Natural killer cell (primary cell): Measurements from ENCODE around the gene CACNA1F. TPM values are rescaled to one million over a fixed set of nuclear protein-coding genes. Genes with fewer than 3 reads are reported as not detected.
A peak's percentile ranks its signal among the peaks of the same experiment; 100 is the strongest.

Source experiments
- ATAC-seq, 3 donors: fragments of 150-1000 bp in 2 of 3; fragments of 200-7000 bp in 1 of 3; cut with Tn5 transposase; 1 replicate in 1 of 3; 2 replicates in 2 of 3; pipeline ENCODE4 v1.10.0; 2021; ENCODE audit warnings: mild to moderate bottlenecking in 2 of 3, moderate library complexity in 2 of 3
- DNase-seq, 2 donors: peaks; one replicate each; pipeline versions ENCODE4 v3.0.0 to v3.0.0-alpha.2; 2013 to 2021; ENCODE audit warnings: mixed read lengths in 1 of 2
- H3K27ac ChIP-seq: one replicate; pipeline ENCODE4 v1.5.1; 2013; ENCODE audit warnings: mild to moderate bottlenecking, low read length
- H3K27me3 ChIP-seq: one replicate; pipeline ENCODE4 v1.6.1; 2013; ENCODE audit warnings: low read length; ENCODE audit not compliant: control insufficient read depth, insufficient read depth
- H3K36me3 ChIP-seq: one replicate; pipeline ENCODE4 v1.6.1; 2013; ENCODE audit warnings: low read length; ENCODE audit not compliant: control insufficient read depth, insufficient read depth
- H3K4me1 ChIP-seq: one replicate; pipeline ENCODE4 v1.6.1; 2013; ENCODE audit warnings: low read length; ENCODE audit not compliant: control insufficient read depth, insufficient read depth
- H3K4me3 ChIP-seq: one replicate; pipeline ENCODE4 v1.5.1; 2013; ENCODE audit warnings: low read length
- H3K9me3 ChIP-seq: one replicate; pipeline ENCODE4 v1.6.1; 2013; ENCODE audit warnings: low read length; ENCODE audit not compliant: control insufficient read depth, insufficient read depth
- H3K27ac Mint-ChIP-seq, 2 donors: one replicate each; pipeline ENCODE4 v1.8.0; 2022; ENCODE audit warnings: mild to moderate bottlenecking in 2 of 2, mixed read lengths in 2 of 2, moderate library complexity in 1 of 2
- H3K27me3 Mint-ChIP-seq, 2 donors: one replicate each; pipeline ENCODE4 v1.8.0; 2022; ENCODE audit warnings: low read depth in 2 of 2, mixed read lengths in 2 of 2
- H3K36me3 Mint-ChIP-seq: one replicate; pipeline ENCODE4 v1.8.0; 2022; ENCODE audit warnings: mixed read lengths
- H3K4me1 Mint-ChIP-seq, 2 donors: one replicate each; pipeline ENCODE4 v1.8.0; 2022; ENCODE audit warnings: mixed read lengths in 2 of 2
- H3K4me3 Mint-ChIP-seq: one replicate; pipeline ENCODE4 v1.8.0; 2022; ENCODE audit warnings: mild to moderate bottlenecking, moderate library complexity, mixed read lengths
- H3K9me3 Mint-ChIP-seq, 2 donors: one replicate each; pipeline ENCODE4 v1.8.0; 2022; ENCODE audit warnings: mixed read lengths in 2 of 2
- WGBS: methylation state at CpG from one replicate; pipeline ENCODE4 v1.1.7; 2013; ENCODE audit warnings: missing lambda C conversion rate; ENCODE audit not compliant: insufficient coverage; 5-methylcytosine and 5-hydroxymethylcytosine counted together
- intact Hi-C: fragments of 100-400 bp; cut with micrococcal nuclease; formaldehyde crosslinking; loops from one replicate; pipeline ENCODE4 v1.14.2; 2022
- total RNA-seq, 4 donors: library from RNA; stranded (reverse); fragments of 120-200 nt in 1 of 4; gene quantifications; one replicate each; pipeline versions ENCODE4 v1.2.3 to v1.2.4, GENCODE V29; 2013 to 2022
- TF ChIP-seq, protein P1 (sequence below): fragments of 200-600 bp; IDR thresholded peaks from one replicate; pipeline ENCODE4 v1.8.0; 2022; ENCODE audit warnings: antibody characterized with exemption

Gene CACNA1F
- total RNA-seq, 3 donors from 2014 or later (not counting 1 experiment from before 2014, with no cell fraction given): 0.48 to 1.1 (median 0.66) TPM

- H3K9me3 ChIP-seq: no peaks in the 10 kb centered on the region
- peaks cover 6% of the 10 kb centered on the region for H3K36me3 ChIP-seq
- H3K27me3 ChIP-seq: no peaks in the 10 kb centered on the region
- peaks cover 33% of the 10 kb centered on the region for H3K4me1 ChIP-seq
- Mint-ChIP-seq H3K27me3 (no peaks in the 10 kb centered on the region), H3K36me3 (no peaks in the 10 kb centered on the region), H3K9me3 (no peaks in the 10 kb centered on the region), H3K4me1 (peaks cover 6 to 44% of the 10 kb centered on the region in 2 donors), H3K4me3 (peak within 1 kb of the TSS; percentile 64), H3K27ac (peak within 1 kb of the TSS; percentile 53 to 76)
- intact Hi-C loops: no loop called here
- WGBS: 14% methylated on average over 58 of the region's 62 CpGs
- peak within 1 kb of the TSS; percentile 47 for H3K27ac ChIP-seq
- H3K4me3 ChIP-seq: peak within 1 kb of the TSS; percentile 51
- ATAC-seq (peak; percentile 19 to 44 (median 39)), DNase-seq (peak; percentile 67 to 81)
- TF ChIP-seq, protein P1, sequence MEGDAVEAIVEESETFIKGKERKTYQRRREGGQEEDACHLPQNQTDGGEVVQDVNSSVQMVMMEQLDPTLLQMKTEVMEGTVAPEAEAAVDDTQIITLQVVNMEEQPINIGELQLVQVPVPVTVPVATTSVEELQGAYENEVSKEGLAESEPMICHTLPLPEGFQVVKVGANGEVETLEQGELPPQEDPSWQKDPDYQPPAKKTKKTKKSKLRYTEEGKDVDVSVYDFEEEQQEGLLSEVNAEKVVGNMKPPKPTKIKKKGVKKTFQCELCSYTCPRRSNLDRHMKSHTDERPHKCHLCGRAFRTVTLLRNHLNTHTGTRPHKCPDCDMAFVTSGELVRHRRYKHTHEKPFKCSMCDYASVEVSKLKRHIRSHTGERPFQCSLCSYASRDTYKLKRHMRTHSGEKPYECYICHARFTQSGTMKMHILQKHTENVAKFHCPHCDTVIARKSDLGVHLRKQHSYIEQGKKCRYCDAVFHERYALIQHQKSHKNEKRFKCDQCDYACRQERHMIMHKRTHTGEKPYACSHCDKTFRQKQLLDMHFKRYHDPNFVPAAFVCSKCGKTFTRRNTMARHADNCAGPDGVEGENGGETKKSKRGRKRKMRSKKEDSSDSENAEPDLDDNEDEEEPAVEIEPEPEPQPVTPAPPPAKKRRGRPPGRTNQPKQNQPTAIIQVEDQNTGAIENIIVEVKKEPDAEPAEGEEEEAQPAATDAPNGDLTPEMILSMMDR: peak; percentile 35
Measured at GRCh38 chrX:49186125-49187027, 46.8 kb downstream of the CACNA1F start, which contains the start of gene PRICKLE3. PRICKLE3 (minus strand) TSS chrX:49186373; CDS start chrX:49186297, 76 bp downstream.

GRCh38 chrX:49184294-49185281 is 48.6 kb downstream of the CACNA1F start:
- Histone ChIP-seq H3K4me3 (peak overlapping the region; percentile 23), H3K27me3 (no peaks in the 10 kb centered on the region), H3K4me1 (peaks cover 27% of the 10 kb centered on the region), H3K27ac (no peak overlapping the region), H3K9me3 (no peaks in the 10 kb centered on the region), H3K36me3 (peaks cover 9% of the 10 kb centered on the region)
- TF ChIP-seq, protein P1: no peak
- WGBS: 37% methylated on average over 46 of the region's 46 CpGs
- H3K36me3 Mint-ChIP-seq: no peaks in the 10 kb centered on the region
- ATAC-seq: peak; percentile 22 to 44 (median 30)
- no peaks in the 10 kb centered on the region for H3K27me3 Mint-ChIP-seq
- peak overlapping the region; percentile 64 for H3K4me3 Mint-ChIP-seq
- no peaks in the 10 kb centered on the region for H3K9me3 Mint-ChIP-seq
- peak in 1 of 2 donors; percentile 51 for DNase-seq
- intact Hi-C loops: no loop called here
- peak overlapping the region in 1 of 2 donors; percentile 63 for H3K27ac Mint-ChIP-seq
- H3K4me1 Mint-ChIP-seq: peaks cover 6 to 35% of the 10 kb centered on the region in 2 donors

- TF ChIP-seq, protein P1: no peak
- Mint-ChIP-seq H3K27me3 (no peaks in the 10 kb centered on the region), H3K4me1 (peaks cover 6 to 32% of the 10 kb centered on the region in 2 donors), H3K36me3 (no peaks in the 10 kb centered on the region), H3K9me3 (no peaks in the 10 kb centered on the region), H3K27ac (peak overlapping the region in 1 of 2 donors; percentile 63), H3K4me3 (peak overlapping the region; percentile 64)
- DNase-seq (no peak), ATAC-seq (no peak)
- intact Hi-C loops: no loop called here
- WGBS: 94% methylated on average over 18 of the region's 18 CpGs
- Histone ChIP-seq H3K9me3 (no peaks in the 10 kb centered on the region), H3K27me3 (no peaks in the 10 kb centered on the region), H3K36me3 (peaks cover 12% of the 10 kb centered on the region), H3K27ac (no peak overlapping the region), H3K4me3 (no peak overlapping the region), H3K4me1 (peaks cover 27% of the 10 kb centered on the region)
Measured at GRCh38 chrX:49183701-49184281, 49.3 kb downstream of the CACNA1F start.
